ENCODE measurements around the gene ATG9B.

The ATG9B gene

GRCh38 chr7:150975536-150976319 lies 48.6 kb downstream of the ATG9B start:
- no peak for TF ChIP-seq GABPA (IDR thresholded peaks at IDR 0.05; ENCODE audit: low read depth)
- TF ChIP-seq, protein P1, sequence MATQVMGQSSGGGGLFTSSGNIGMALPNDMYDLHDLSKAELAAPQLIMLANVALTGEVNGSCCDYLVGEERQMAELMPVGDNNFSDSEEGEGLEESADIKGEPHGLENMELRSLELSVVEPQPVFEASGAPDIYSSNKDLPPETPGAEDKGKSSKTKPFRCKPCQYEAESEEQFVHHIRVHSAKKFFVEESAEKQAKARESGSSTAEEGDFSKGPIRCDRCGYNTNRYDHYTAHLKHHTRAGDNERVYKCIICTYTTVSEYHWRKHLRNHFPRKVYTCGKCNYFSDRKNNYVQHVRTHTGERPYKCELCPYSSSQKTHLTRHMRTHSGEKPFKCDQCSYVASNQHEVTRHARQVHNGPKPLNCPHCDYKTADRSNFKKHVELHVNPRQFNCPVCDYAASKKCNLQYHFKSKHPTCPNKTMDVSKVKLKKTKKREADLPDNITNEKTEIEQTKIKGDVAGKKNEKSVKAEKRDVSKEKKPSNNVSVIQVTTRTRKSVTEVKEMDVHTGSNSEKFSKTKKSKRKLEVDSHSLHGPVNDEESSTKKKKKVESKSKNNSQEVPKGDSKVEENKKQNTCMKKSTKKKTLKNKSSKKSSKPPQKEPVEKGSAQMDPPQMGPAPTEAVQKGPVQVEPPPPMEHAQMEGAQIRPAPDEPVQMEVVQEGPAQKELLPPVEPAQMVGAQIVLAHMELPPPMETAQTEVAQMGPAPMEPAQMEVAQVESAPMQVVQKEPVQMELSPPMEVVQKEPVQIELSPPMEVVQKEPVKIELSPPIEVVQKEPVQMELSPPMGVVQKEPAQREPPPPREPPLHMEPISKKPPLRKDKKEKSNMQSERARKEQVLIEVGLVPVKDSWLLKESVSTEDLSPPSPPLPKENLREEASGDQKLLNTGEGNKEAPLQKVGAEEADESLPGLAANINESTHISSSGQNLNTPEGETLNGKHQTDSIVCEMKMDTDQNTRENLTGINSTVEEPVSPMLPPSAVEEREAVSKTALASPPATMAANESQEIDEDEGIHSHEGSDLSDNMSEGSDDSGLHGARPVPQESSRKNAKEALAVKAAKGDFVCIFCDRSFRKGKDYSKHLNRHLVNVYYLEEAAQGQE (IDR thresholded peaks at IDR 0.05; ENCODE audit: insufficient replicate concordance, low read depth) = no peak
- no peak for TF ChIP-seq SPI1 (IDR thresholded peaks at IDR 0.05; ENCODE audit: borderline replicate concordance, low read depth)
- no peak for TF ChIP-seq POLR2AphosphoS5 (IDR thresholded peaks at IDR 0.05; ENCODE audit: low read depth)
- no peak for DNase-seq (ENCODE audit: low read depth in 1 of 2, low spot score in 1 of 2)
- Histone ChIP-seq H3K27me3 (ENCODE audit: insufficient read depth, poor library complexity, severe bottlenecking) (peaks cover 68% of the 10 kb centered on the region), H3K4me3 (replicated peaks; ENCODE audit: insufficient read depth, low read length) (no peak overlapping the region), H3K27ac (replicated peaks) (no peak overlapping the region)

GRCh38 chr7:150974468-150975391 lies 49.6 kb downstream of the ATG9B start:
- Histone ChIP-seq H3K27me3 (ENCODE audit: insufficient read depth, poor library complexity, severe bottlenecking) (peaks cover 58% of the 10 kb centered on the region), H3K27ac (replicated peaks) (no peak overlapping the region), H3K4me3 (replicated peaks; ENCODE audit: insufficient read depth, low read length) (peak overlapping the region; percentile 36)
- TF ChIP-seq POLR2AphosphoS5 (IDR thresholded peaks at IDR 0.05; ENCODE audit: low read depth) (no peak), GABPA (IDR thresholded peaks at IDR 0.05; ENCODE audit: low read depth) (no peak), SPI1 (IDR thresholded peaks at IDR 0.05; ENCODE audit: borderline replicate concordance, low read depth) (no peak)
- TF ChIP-seq, protein P2, sequence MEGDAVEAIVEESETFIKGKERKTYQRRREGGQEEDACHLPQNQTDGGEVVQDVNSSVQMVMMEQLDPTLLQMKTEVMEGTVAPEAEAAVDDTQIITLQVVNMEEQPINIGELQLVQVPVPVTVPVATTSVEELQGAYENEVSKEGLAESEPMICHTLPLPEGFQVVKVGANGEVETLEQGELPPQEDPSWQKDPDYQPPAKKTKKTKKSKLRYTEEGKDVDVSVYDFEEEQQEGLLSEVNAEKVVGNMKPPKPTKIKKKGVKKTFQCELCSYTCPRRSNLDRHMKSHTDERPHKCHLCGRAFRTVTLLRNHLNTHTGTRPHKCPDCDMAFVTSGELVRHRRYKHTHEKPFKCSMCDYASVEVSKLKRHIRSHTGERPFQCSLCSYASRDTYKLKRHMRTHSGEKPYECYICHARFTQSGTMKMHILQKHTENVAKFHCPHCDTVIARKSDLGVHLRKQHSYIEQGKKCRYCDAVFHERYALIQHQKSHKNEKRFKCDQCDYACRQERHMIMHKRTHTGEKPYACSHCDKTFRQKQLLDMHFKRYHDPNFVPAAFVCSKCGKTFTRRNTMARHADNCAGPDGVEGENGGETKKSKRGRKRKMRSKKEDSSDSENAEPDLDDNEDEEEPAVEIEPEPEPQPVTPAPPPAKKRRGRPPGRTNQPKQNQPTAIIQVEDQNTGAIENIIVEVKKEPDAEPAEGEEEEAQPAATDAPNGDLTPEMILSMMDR (IDR thresholded peaks at IDR 0.05; ENCODE audit: insufficient read depth, low read length) = no peak
- TF ChIP-seq, protein P1 (IDR thresholded peaks at IDR 0.05; ENCODE audit: insufficient replicate concordance, low read depth) = no peak
- DNase-seq (ENCODE audit: low read depth in 1 of 2, low spot score in 1 of 2) = no peak

GRCh38 chr7:150973571-150974451 lies 50.5 kb downstream of the ATG9B start:
- Histone ChIP-seq H3K27ac (replicated peaks) (no peak overlapping the region), H3K4me3 (replicated peaks; ENCODE audit: insufficient read depth, low read length) (no peak overlapping the region), H3K27me3 (ENCODE audit: insufficient read depth, poor library complexity, severe bottlenecking) (peaks cover 52% of the 10 kb centered on the region)
- DNase-seq (ENCODE audit: low read depth in 1 of 2, low spot score in 1 of 2) = no peak
- TF ChIP-seq POLR2AphosphoS5 (IDR thresholded peaks at IDR 0.05; ENCODE audit: low read depth) (no peak), GABPA (IDR thresholded peaks at IDR 0.05; ENCODE audit: low read depth) (no peak), SPI1 (IDR thresholded peaks at IDR 0.05; ENCODE audit: borderline replicate concordance, low read depth) (no peak)
- TF ChIP-seq, protein P2 (IDR thresholded peaks at IDR 0.05; ENCODE audit: insufficient read depth, low read length) = no peak
- TF ChIP-seq, protein P1 (IDR thresholded peaks at IDR 0.05; ENCODE audit: insufficient replicate concordance, low read depth) = no peak

All from HL-60 (cell line).